ENCODE results near the gene KCNK5. TPM values are rescaled to one million over a fixed set of nuclear protein-coding genes. Genes with fewer than 3 reads are reported as not detected.

The KCNK5 gene
- total and polyA plus RNA-seq, 2 experiments from 2014 or later: 6.6 to 11.4 TPM

- no peak for DNase-seq (ENCODE audit: low spot score)
- Histone ChIP-seq H3K9me2 (replicated peaks; ENCODE audit: insufficient read depth) (no peaks in the 10 kb centered on the region), H3K27me3 (peaks cover 17% of the 10 kb centered on the region), H4K20me1 (ENCODE audit: insufficient read depth, poor library complexity, severe bottlenecking) (peaks cover 2% of the 10 kb centered on the region), H3K79me2 (peaks cover 48% of the 10 kb centered on the region), H3K4me2 (peak overlapping the region; percentile 98), H3K36me3 (replicated peaks; ENCODE audit: insufficient read depth, low read depth) (no peaks in the 10 kb centered on the region), H3K4me3 (peak overlapping the region; percentile 16), H3K9me3 (ENCODE audit: low read depth) (no peaks in the 10 kb centered on the region), H3K27ac (no peak overlapping the region), H3K4me1 (ENCODE audit: insufficient read depth) (peaks cover 42% of the 10 kb centered on the region), H2AFZ (no peak overlapping the region)
- 76% methylated on average over 10 of the region's 10 CpGs for WGBS (ENCODE audit: low lambda C conversion rate, missing lambda C conversion rate)
- TF ChIP-seq, protein P1, sequence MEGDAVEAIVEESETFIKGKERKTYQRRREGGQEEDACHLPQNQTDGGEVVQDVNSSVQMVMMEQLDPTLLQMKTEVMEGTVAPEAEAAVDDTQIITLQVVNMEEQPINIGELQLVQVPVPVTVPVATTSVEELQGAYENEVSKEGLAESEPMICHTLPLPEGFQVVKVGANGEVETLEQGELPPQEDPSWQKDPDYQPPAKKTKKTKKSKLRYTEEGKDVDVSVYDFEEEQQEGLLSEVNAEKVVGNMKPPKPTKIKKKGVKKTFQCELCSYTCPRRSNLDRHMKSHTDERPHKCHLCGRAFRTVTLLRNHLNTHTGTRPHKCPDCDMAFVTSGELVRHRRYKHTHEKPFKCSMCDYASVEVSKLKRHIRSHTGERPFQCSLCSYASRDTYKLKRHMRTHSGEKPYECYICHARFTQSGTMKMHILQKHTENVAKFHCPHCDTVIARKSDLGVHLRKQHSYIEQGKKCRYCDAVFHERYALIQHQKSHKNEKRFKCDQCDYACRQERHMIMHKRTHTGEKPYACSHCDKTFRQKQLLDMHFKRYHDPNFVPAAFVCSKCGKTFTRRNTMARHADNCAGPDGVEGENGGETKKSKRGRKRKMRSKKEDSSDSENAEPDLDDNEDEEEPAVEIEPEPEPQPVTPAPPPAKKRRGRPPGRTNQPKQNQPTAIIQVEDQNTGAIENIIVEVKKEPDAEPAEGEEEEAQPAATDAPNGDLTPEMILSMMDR (IDR thresholded peaks at IDR 0.05; ENCODE audit: poor library complexity): no peak
- TF ChIP-seq EZH2 (IDR thresholded peaks at IDR 0.05; ENCODE audit: borderline replicate concordance) (no peak), EZH2phosphoT487 (IDR thresholded peaks at IDR 0.05; ENCODE audit: low read depth, severe bottlenecking, unreplicated experiment) (no peak)
Observed at GRCh38 chr6:39226639-39227329, 2.5 kb downstream of the KCNK5 start.

GRCh38 chr6:39225946-39226437 lies 3.3 kb downstream of the KCNK5 start:
- Histone ChIP-seq H4K20me1 (ENCODE audit: insufficient read depth, poor library complexity, severe bottlenecking) (peaks cover 2% of the 10 kb centered on the region), H3K4me2 (peak overlapping the region; percentile 98), H3K27me3 (peaks cover 17% of the 10 kb centered on the region), H3K79me2 (peaks cover 51% of the 10 kb centered on the region), H3K4me3 (no peak overlapping the region), H3K9me3 (ENCODE audit: low read depth) (no peaks in the 10 kb centered on the region), H3K27ac (no peak overlapping the region), H3K9me2 (replicated peaks; ENCODE audit: insufficient read depth) (no peaks in the 10 kb centered on the region), H3K4me1 (ENCODE audit: insufficient read depth) (peaks cover 42% of the 10 kb centered on the region), H3K36me3 (replicated peaks; ENCODE audit: insufficient read depth, low read depth) (no peaks in the 10 kb centered on the region), H2AFZ (no peak overlapping the region)
- TF ChIP-seq, protein P1 (IDR thresholded peaks at IDR 0.05; ENCODE audit: poor library complexity): no peak
- TF ChIP-seq EZH2 (IDR thresholded peaks at IDR 0.05; ENCODE audit: borderline replicate concordance): no peak
- WGBS (ENCODE audit: low lambda C conversion rate, missing lambda C conversion rate): 87% methylated on average over 6 of the region's 6 CpGs
- peak; percentile 3 for DNase-seq (ENCODE audit: low spot score)

DNA sequence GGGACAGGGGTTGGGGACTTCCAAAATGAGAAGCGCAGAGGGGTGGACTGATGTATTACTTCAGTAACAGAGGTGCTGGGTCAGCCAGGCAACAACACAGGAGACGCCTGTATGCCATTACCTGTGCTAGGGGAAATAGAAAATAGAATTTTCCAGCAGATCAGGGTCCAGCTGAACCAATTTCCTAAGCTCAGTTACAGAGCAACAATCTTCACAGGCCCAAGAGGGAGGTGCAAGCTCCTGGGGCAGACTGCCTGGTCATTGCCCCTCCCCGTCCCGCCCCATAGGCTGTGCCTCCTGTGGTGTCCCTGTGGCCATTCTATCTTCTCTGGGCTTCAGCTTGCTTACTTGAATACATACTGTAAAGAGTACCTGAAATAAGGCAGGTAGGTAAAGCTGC lies 3.7 kb downstream of the KCNK5 start:
- Histone ChIP-seq H3K79me2 (peaks cover 55% of the 10 kb centered on the region), H3K27me3 (peaks cover 17% of the 10 kb centered on the region), H3K36me3 (replicated peaks; ENCODE audit: insufficient read depth, low read depth) (no peaks in the 10 kb centered on the region), H3K4me3 (no peak overlapping the region), H3K9me3 (ENCODE audit: low read depth) (no peaks in the 10 kb centered on the region), H3K4me2 (peak overlapping the region; percentile 19), H3K27ac (no peak overlapping the region), H3K9me2 (replicated peaks; ENCODE audit: insufficient read depth) (no peaks in the 10 kb centered on the region), H4K20me1 (ENCODE audit: insufficient read depth, poor library complexity, severe bottlenecking) (peaks cover 2% of the 10 kb centered on the region), H2AFZ (no peak overlapping the region), H3K4me1 (ENCODE audit: insufficient read depth) (peaks cover 42% of the 10 kb centered on the region)
- 79% methylated on average over 4 of the region's 4 CpGs for WGBS (ENCODE audit: low lambda C conversion rate, missing lambda C conversion rate)
- TF ChIP-seq, protein P1 (IDR thresholded peaks at IDR 0.05; ENCODE audit: poor library complexity): no peak
- no peak for TF ChIP-seq EZH2 (IDR thresholded peaks at IDR 0.05; ENCODE audit: borderline replicate concordance)
- TF ChIP-seq EZH2phosphoT487 (IDR thresholded peaks at IDR 0.05; ENCODE audit: low read depth, severe bottlenecking, unreplicated experiment): no peak
- DNase-seq (ENCODE audit: low spot score): peak; percentile 33
